ENCODE measurements around the gene PLPP6. TPM values are rescaled to one million over a fixed set of nuclear protein-coding genes. Genes with fewer than 3 reads are reported as not detected.

Gene PLPP6
- total RNA-seq, 1 experiment from 2014 or later: 6.3 TPM

- Mint-ChIP-seq H3K4me1 (ENCODE audit: insufficient read depth, unreplicated experiment) (peaks cover 14% of the 10 kb centered on the region), H3K9me3 (ENCODE audit: unreplicated experiment) (peaks cover 6% of the 10 kb centered on the region), H3K4me3 (ENCODE audit: unreplicated experiment) (no peak overlapping the region), H3K27ac (ENCODE audit: low read depth, unreplicated experiment) (no peak overlapping the region), H3K27me3 (ENCODE audit: insufficient read depth, unreplicated experiment) (no peaks in the 10 kb centered on the region), H3K36me3 (ENCODE audit: insufficient read depth, unreplicated experiment) (peaks cover 9% of the 10 kb centered on the region)
- no peak for DNase-seq (ENCODE audit: unreplicated experiment)
- CTCF ChIA-PET: interaction anchor here (2.5 to 2.9 kb wide), 2 partner anchors 12 to 15 kb away, joined by 10 to 15 read pairs; partner anchors contain the start of genes PLPP6 and SPATA6L
- POLR2A ChIA-PET: interaction anchor here (0.6 to 1.4 kb wide), 7 partner anchors 12 to 1834 kb away, joined by 3 to 8 read pairs (median 4); partner anchors contain the start of genes AK3, PLPP6 and SPATA6L
- no peak for TF ChIP-seq CTCF (IDR thresholded peaks at IDR 0.05; ENCODE audit: unreplicated experiment)
- no TSS peak for BruUV-seq (replicated peaks)
- intact Hi-C loops (cut with micrococcal nuclease): no loop called here
Measured at GRCh38 chr9:4677392-4677791, 15.3 kb downstream of the PLPP6 start.

GRCh38 chr9:4678679-4679267 lies 16.7 kb downstream of the PLPP6 start:
- BruUV-seq (replicated peaks): TSS peak; percentile 95
- no peak overlapping the region for H3K27ac Mint-ChIP-seq (ENCODE audit: low read depth, unreplicated experiment)
- DNase-seq (ENCODE audit: unreplicated experiment): peak; percentile 37
- TF ChIP-seq CTCF (IDR thresholded peaks at IDR 0.05; ENCODE audit: unreplicated experiment): no peak
- ChIA-PET POLR2A (interaction anchor here (0.5 to 1.4 kb wide), 18 partner anchors 9 to 1836 kb away, joined by 3 to 42 read pairs (median 4); partner anchors contain the start of genes AK3, JAK2, PLPP6 and PUM3), CTCF (interaction anchor here (2.5 kb wide), 1 partner anchor 13 kb away, joined by 15 read pairs; the partner anchor contains the start of gene SPATA6L)
- H3K4me1 Mint-ChIP-seq (ENCODE audit: insufficient read depth, unreplicated experiment): peaks cover 22% of the 10 kb centered on the region
- peaks cover 11% of the 10 kb centered on the region for H3K36me3 Mint-ChIP-seq (ENCODE audit: insufficient read depth, unreplicated experiment)
- no peak overlapping the region for H3K4me3 Mint-ChIP-seq (ENCODE audit: unreplicated experiment)
- H3K9me3 Mint-ChIP-seq (ENCODE audit: unreplicated experiment): peaks cover 6% of the 10 kb centered on the region
- intact Hi-C loops (cut with micrococcal nuclease): loop anchor here (1.0 to 2.0 kb wide), 2 partner anchors 16 to 65 kb away; partner anchors contain the start of gene PLPP6
- no peaks in the 10 kb centered on the region for H3K27me3 Mint-ChIP-seq (ENCODE audit: insufficient read depth, unreplicated experiment)

GRCh38 chr9:4679268-4680172 lies 17.4 kb downstream of the PLPP6 start, which contains the start of gene CDC37L1:
CDC37L1 (plus strand) TSS chr9:4679569; CDS start chr9:4679768, 199 bp downstream.
- H3K27me3 Mint-ChIP-seq (ENCODE audit: insufficient read depth, unreplicated experiment): no peaks in the 10 kb centered on the region
- intact Hi-C loops (cut with micrococcal nuclease): loop anchor here (1.0 to 2.0 kb wide), 2 partner anchors 17 to 64 kb away; partner anchors contain the start of gene PLPP6

More at GRCh38 chr9:4679268-4680172, 17.4 kb downstream of the PLPP6 start, which contains the start of gene CDC37L1:
- ChIA-PET POLR2A (interaction anchor here (0.5 to 1.4 kb wide), 19 partner anchors 9 to 1836 kb away, joined by 3 to 42 read pairs (median 4); partner anchors contain the start of genes AK3, JAK2, PLPP6 and PUM3), CTCF (no interaction called here)
- peaks cover 6% of the 10 kb centered on the region for H3K9me3 Mint-ChIP-seq (ENCODE audit: unreplicated experiment)
- peak; percentile 57 for TF ChIP-seq CTCF (IDR thresholded peaks at IDR 0.05; ENCODE audit: unreplicated experiment)
- peak; percentile 94 for DNase-seq (ENCODE audit: unreplicated experiment)
- no peak within 1 kb of the TSS for H3K4me3 Mint-ChIP-seq (ENCODE audit: unreplicated experiment)
- no peak within 1 kb of the TSS for H3K27ac Mint-ChIP-seq (ENCODE audit: low read depth, unreplicated experiment)
- H3K4me1 Mint-ChIP-seq (ENCODE audit: insufficient read depth, unreplicated experiment): peaks cover 22% of the 10 kb centered on the region
- H3K36me3 Mint-ChIP-seq (ENCODE audit: insufficient read depth, unreplicated experiment): peaks cover 12% of the 10 kb centered on the region
- BruUV-seq (replicated peaks): no TSS peak
